Nephron progenitor cell (in vitro differentiated cells): ENCODE data around the gene ZFP2.
"Not testable (repeated sequence)": the region's sequence is repeated elsewhere in the genome, so short reads cannot be mapped to it uniquely, and the experiment has no call there.

ENCODE experiments used
- DNase-seq: peaks from one replicate; pipeline ENCODE4 v3.0.0; 2021
- H3K27ac Mint-ChIP-seq: 2 replicates; pipeline ENCODE4 v1.8.0; 2021; ENCODE audit warnings: mild to moderate bottlenecking, moderate library complexity, mixed read lengths
- H3K27me3 Mint-ChIP-seq: 2 replicates; pipeline ENCODE4 v1.8.0; 2021; ENCODE audit warnings: mild to moderate bottlenecking, low read depth, mixed read lengths; ENCODE audit not compliant: poor library complexity
- H3K36me3 Mint-ChIP-seq: 2 replicates; pipeline ENCODE4 v1.8.0; 2021; ENCODE audit warnings: low read depth, mixed read lengths
- H3K4me1 Mint-ChIP-seq: 2 replicates; pipeline ENCODE4 v1.8.0; 2021; ENCODE audit warnings: mixed read lengths
- H3K4me3 Mint-ChIP-seq: 2 replicates; pipeline ENCODE4 v1.8.0; 2021; ENCODE audit warnings: mild to moderate bottlenecking, moderate library complexity, mixed read lengths
- H3K9me3 Mint-ChIP-seq: 2 replicates; pipeline ENCODE4 v1.8.0; 2021; ENCODE audit warnings: mild to moderate bottlenecking, moderate library complexity, mixed read lengths
- CTCF ChIP-seq: fragments of 200-600 bp; sonication (generic); IDR thresholded peaks from 2 replicates; pipeline ENCODE4 v1.5.0; 2021; ENCODE audit warnings: antibody characterized with exemption

ZFP2 gene

GRCh38 chr5:178895615-178896571, at the start of gene ZFP2:
Gene ZFP2, plus strand, starts transcription at chr5:178895913. Its CDS starts 35,401 bp downstream, at chr5:178931314.
- Mint-ChIP-seq H3K4me1 (peaks cover 6% of the 10 kb centered on the region), H3K27ac (no peak within 1 kb of the TSS), H3K27me3 (no peaks in the 10 kb centered on the region), H3K4me3 (peak within 1 kb of the TSS; percentile 92), H3K9me3 (peaks cover 72% of the 10 kb centered on the region), H3K36me3 (peaks cover 74% of the 10 kb centered on the region)
- no peak for TF ChIP-seq CTCF
- DNase-seq: peak; percentile 74

GRCh38 chr5:178849316-178849715, 46.4 kb upstream of the ZFP2 start:
- no peak overlapping the region for H3K27ac Mint-ChIP-seq
- no peak for DNase-seq
- H3K4me3 Mint-ChIP-seq: no peak overlapping the region
- no peaks in the 10 kb centered on the region for H3K36me3 Mint-ChIP-seq
- TF ChIP-seq CTCF: no peak
- peaks cover 19% of the 10 kb centered on the region for H3K27me3 Mint-ChIP-seq
- H3K4me1 Mint-ChIP-seq: no peaks in the 10 kb centered on the region
- H3K9me3 Mint-ChIP-seq: peaks cover 37% of the 10 kb centered on the region

- no peaks in the 10 kb centered on the region for H3K4me1 Mint-ChIP-seq
- no peak for DNase-seq
- H3K9me3 Mint-ChIP-seq: peaks cover 40% of the 10 kb centered on the region
- H3K27me3 Mint-ChIP-seq: peaks cover 16% of the 10 kb centered on the region
- H3K4me3 Mint-ChIP-seq: no peak overlapping the region
- TF ChIP-seq CTCF: no peak
- no peak overlapping the region for H3K27ac Mint-ChIP-seq
- H3K36me3 Mint-ChIP-seq: no peaks in the 10 kb centered on the region
These were observed 43.8 kb upstream of the ZFP2 start for GRCh38 chr5:178851951-178852350.

GRCh38 chr5:178854284-178854683, 41.4 kb upstream of the ZFP2 start:
- TF ChIP-seq CTCF: no peak
- Mint-ChIP-seq H3K27me3 (peaks cover 20% of the 10 kb centered on the region), H3K9me3 (peaks cover 37% of the 10 kb centered on the region), H3K4me3 (no peak overlapping the region), H3K27ac (no peak overlapping the region), H3K4me1 (no peaks in the 10 kb centered on the region), H3K36me3 (peaks cover 2% of the 10 kb centered on the region)
- no peak for DNase-seq

GRCh38 chr5:178859625-178860521, 35.8 kb upstream of the ZFP2 start, which contains the start of gene ZNF354B:
Gene ZNF354B, plus strand, starts transcription at chr5:178859953. Its CDS starts 1,095 bp downstream, at chr5:178861048.
- peak; percentile 85 for DNase-seq
- peaks cover 4% of the 10 kb centered on the region for H3K27me3 Mint-ChIP-seq
- peaks cover 38% of the 10 kb centered on the region for H3K9me3 Mint-ChIP-seq
- TF ChIP-seq CTCF: no peak
- H3K4me1 Mint-ChIP-seq: peaks cover 17% of the 10 kb centered on the region
- H3K36me3 Mint-ChIP-seq: peaks cover 40% of the 10 kb centered on the region
- H3K4me3 Mint-ChIP-seq: peak within 1 kb of the TSS; percentile 80
- no peak within 1 kb of the TSS for H3K27ac Mint-ChIP-seq

GRCh38 chr5:178860615-178861014, 35.1 kb upstream of the ZFP2 start:
- DNase-seq, H3K27me3 Mint-ChIP-seq, H3K27ac Mint-ChIP-seq: not testable (repeated sequence)
- Mint-ChIP-seq H3K4me3 (peak overlapping the region; percentile 80), H3K9me3 (peaks cover 35% of the 10 kb centered on the region), H3K36me3 (peaks cover 48% of the 10 kb centered on the region), H3K4me1 (peaks cover 17% of the 10 kb centered on the region)
